Peyer's patch (tissue), 4 donors: Measurements from ENCODE around the gene LRRC56. TPM values are rescaled to one million over a fixed set of nuclear protein-coding genes. Genes with fewer than 3 reads are reported as not detected.

Experiments used
- DNase-seq, 3 donors: peaks; one replicate each; pipeline ENCODE4 v3.0.0-alpha.2; 2017 to 2019
- H3K27ac ChIP-seq, 4 donors: fragments of 200-600 bp; sonication (generic); one replicate each; pipeline ENCODE4 v1.5.1; 2016 to 2019
- H3K27me3 ChIP-seq, 2 donors: fragments of 200-600 bp; sonication (generic); one replicate each; pipeline ENCODE4 v1.5.1; 2019
- H3K36me3 ChIP-seq, 3 donors: fragments of 200-600 bp; sonication (generic); one replicate each; pipeline ENCODE4 v1.5.1; 2016 to 2019
- H3K4me1 ChIP-seq, 4 donors: fragments of 200-600 bp; sonication (generic); one replicate each; pipeline ENCODE4 v1.5.1; 2016 to 2019
- H3K4me3 ChIP-seq, 4 donors: fragments of 200-600 bp; sonication (generic); 1 replicate in 3 of 4; 2 replicates in 1 of 4; pipeline ENCODE4 v1.5.1; 2016 to 2019; ENCODE audit warnings: mild to moderate bottlenecking in 1 of 4
- H3K9me3 ChIP-seq, 4 donors: fragments of 200-600 bp; sonication (generic); one replicate each; pipeline ENCODE4 v1.5.1; 2016 to 2019; ENCODE audit warnings: mild to moderate bottlenecking in 1 of 4
- POLR2A ChIP-seq, 2 donors: fragments of 450-650 bp; IDR thresholded peaks; one replicate each; pipeline ENCODE4 v1.5.1; 2017; ENCODE audit warnings: antibody characterized with exemption in 2 of 2, mild to moderate bottlenecking in 2 of 2, moderate library complexity in 2 of 2
- total RNA-seq, 4 donors: library from RNA; depleted of rRNA; stranded (reverse); fragments of >200 nt; gene quantifications; one replicate each; pipeline ENCODE4 v1.1.0, GENCODE V29; 2016
- TF ChIP-seq, protein P1 (sequence below), 6 experiments: fragments of 450-650 bp in 4 of 6; fragments of 200-600 bp in 2 of 6; sonication (generic) in 1 of 6; IDR thresholded peaks; one replicate each; pipeline ENCODE4 v1.5.1; 2017 to 2019; ENCODE audit warnings: antibody characterized with exemption in 6 of 6, mild to moderate bottlenecking in 3 of 6, moderate library complexity in 1 of 6

LRRC56 gene
- total RNA-seq, 4 donors from 2014 or later = 0.67 to 4.1 (median 2.4) TPM

DNA sequence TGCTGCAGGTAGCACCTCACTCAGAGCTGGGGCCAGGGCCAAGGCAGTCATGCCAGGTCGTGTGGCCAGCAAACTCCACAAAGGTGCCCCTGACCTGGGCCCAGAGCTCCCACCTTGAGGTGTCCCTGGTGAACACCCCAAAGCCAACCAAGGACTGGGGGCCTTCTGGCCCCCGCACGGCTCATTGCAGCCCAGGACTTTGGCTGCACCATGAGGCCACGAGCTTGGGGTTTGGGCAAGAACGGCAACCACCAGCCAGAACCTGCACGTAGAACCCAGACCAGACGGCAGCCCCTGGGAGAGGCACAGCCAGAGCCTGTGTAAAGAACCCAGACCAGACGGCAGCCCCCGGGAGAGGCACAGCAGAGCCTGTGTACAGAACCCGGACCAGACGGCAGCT lies 7.8 kb downstream of the LRRC56 start:
- H3K36me3 ChIP-seq = no peaks in the 10 kb centered on the region
- no peaks in the 10 kb centered on the region for H3K27me3 ChIP-seq
- H3K4me1 ChIP-seq = peaks cover 0 to 10% (median 0%) of the 10 kb centered on the region in 4 donors
- no peak overlapping the region for H3K4me3 ChIP-seq
- H3K9me3 ChIP-seq = no peaks in the 10 kb centered on the region
- no peak for TF ChIP-seq POLR2A (IDR thresholded peaks at IDR 0.05)
- DNase-seq = no peak
- H3K27ac ChIP-seq = no peak overlapping the region

DNA sequence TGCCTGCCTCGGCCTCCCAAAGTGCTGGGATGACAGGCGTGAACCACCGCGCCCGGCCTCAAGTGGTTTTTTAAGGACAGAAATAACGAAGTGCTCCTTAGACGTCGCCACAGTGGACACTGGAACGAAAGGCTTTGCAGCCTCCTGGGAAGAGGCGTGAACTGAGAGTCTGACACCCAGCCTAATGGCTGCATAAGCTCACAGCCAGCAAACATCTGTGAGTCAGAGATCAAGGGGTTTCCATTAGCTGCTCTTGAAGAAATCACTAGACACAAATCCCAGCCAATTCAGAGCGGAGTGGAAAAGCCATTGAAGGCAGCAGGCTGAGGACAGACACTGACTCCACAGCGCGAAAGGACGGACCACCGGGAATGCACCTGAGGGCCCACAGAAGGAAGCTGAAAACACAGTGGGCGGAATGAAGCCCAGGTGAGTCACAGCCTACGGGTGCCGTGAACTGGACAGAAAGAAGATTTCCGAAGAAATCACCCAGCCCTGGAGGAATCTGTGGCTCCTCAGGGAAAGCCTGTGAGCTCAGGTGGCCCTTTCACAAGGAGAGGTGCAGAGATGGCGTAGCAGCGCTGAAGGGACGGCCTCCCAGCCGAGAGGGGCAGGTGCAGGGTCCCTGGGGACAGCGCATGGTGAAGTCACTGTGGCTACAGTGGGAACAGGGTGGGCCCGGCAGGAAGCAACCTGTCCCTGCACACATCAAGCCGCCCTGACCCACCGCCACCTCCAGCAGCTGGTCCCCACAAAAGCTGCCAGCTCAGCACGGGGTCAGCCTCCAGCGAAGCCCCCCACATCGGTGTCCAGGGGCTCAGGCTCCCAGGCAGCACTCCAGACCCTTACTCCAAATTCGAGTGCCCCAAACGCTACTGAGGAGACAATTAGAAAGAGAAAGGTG lies 11.6 kb downstream of the LRRC56 start:
- Histone ChIP-seq H3K9me3 (no peaks in the 10 kb centered on the region), H3K27ac (no peak overlapping the region), H3K4me1 (peaks cover 0 to 9% (median under 1%) of the 10 kb centered on the region in 4 donors), H3K36me3 (no peaks in the 10 kb centered on the region), H3K27me3 (no peaks in the 10 kb centered on the region), H3K4me3 (no peak overlapping the region)
- no peak for DNase-seq
- no peak for TF ChIP-seq POLR2A (IDR thresholded peaks at IDR 0.05)
- TF ChIP-seq, protein P1, sequence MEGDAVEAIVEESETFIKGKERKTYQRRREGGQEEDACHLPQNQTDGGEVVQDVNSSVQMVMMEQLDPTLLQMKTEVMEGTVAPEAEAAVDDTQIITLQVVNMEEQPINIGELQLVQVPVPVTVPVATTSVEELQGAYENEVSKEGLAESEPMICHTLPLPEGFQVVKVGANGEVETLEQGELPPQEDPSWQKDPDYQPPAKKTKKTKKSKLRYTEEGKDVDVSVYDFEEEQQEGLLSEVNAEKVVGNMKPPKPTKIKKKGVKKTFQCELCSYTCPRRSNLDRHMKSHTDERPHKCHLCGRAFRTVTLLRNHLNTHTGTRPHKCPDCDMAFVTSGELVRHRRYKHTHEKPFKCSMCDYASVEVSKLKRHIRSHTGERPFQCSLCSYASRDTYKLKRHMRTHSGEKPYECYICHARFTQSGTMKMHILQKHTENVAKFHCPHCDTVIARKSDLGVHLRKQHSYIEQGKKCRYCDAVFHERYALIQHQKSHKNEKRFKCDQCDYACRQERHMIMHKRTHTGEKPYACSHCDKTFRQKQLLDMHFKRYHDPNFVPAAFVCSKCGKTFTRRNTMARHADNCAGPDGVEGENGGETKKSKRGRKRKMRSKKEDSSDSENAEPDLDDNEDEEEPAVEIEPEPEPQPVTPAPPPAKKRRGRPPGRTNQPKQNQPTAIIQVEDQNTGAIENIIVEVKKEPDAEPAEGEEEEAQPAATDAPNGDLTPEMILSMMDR (IDR thresholded peaks at IDR 0.05) = no peak

DNA sequence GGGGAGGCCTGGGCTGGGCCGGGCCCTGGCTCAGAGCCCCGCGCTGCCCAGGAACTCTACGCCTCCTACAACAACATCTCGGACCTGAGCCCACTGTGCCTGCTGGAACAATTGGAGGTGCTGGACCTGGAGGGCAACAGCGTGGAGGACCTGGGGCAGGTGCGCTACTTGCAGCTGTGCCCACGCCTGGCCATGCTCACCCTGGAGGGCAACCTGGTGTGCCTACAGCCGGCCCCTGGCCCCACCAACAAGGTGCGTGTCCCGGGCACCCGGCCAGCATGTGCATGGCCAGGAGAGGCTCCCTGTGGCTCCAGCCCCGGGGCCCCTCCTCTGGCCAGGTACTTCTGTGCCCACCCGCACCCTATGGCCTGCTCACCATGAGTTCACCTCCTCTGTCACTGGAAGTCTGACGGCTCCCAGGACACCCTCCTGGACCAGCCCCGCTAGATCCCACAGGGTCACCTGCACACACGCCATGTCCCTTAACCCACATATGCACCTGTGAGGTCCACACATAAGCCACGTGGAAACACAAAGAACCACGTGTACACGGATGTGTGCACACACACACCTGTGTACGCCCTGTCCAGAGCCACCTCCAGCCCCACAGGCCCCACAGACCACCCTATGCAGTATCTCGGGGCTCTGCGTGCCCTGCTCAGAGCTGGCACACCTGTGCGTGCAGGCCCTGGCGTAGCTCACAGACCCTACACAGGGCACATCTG lies 12.9 kb downstream of the LRRC56 start:
- peaks cover 0 to under 1% of the 10 kb centered on the region in 2 donors for H3K27me3 ChIP-seq
- no peak overlapping the region for H3K4me3 ChIP-seq
- H3K27ac ChIP-seq = no peak overlapping the region
- H3K4me1 ChIP-seq = peaks cover 0 to 11% (median 9%) of the 10 kb centered on the region in 4 donors
- TF ChIP-seq, protein P1 (IDR thresholded peaks at IDR 0.05) = no peak
- TF ChIP-seq POLR2A (IDR thresholded peaks at IDR 0.05) = no peak
- DNase-seq = no peak
- no peaks in the 10 kb centered on the region for H3K36me3 ChIP-seq
- H3K9me3 ChIP-seq = no peaks in the 10 kb centered on the region

DNA sequence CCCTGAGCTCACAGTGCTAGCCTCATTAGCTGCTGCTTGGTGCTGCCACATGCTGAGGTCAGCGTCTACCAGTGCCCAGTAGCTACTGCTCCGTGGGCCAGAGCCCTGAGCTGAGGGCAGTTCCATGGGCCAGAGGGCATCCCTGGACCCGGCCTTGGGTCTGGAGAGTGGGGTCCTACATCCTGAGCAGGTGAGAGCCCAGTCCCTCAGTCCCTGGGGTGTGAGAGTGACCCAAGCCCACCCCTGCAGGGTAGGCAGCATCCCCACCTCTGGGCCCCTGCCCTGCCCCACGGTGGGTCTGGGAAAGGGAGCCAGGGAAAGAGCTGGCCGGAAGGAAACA lies 13.4 kb downstream of the LRRC56 start:
- H3K36me3 ChIP-seq = no peaks in the 10 kb centered on the region
- no peak overlapping the region for H3K27ac ChIP-seq
- no peak for TF ChIP-seq POLR2A (IDR thresholded peaks at IDR 0.05)
- TF ChIP-seq, protein P1 (IDR thresholded peaks at IDR 0.05) = no peak
- no peaks in the 10 kb centered on the region for H3K9me3 ChIP-seq
- DNase-seq = no peak
- H3K4me3 ChIP-seq = no peak overlapping the region
- peaks cover 0 to 6% of the 10 kb centered on the region in 2 donors for H3K27me3 ChIP-seq
- peaks cover 0 to 16% (median 14%) of the 10 kb centered on the region in 4 donors for H3K4me1 ChIP-seq

DNA sequence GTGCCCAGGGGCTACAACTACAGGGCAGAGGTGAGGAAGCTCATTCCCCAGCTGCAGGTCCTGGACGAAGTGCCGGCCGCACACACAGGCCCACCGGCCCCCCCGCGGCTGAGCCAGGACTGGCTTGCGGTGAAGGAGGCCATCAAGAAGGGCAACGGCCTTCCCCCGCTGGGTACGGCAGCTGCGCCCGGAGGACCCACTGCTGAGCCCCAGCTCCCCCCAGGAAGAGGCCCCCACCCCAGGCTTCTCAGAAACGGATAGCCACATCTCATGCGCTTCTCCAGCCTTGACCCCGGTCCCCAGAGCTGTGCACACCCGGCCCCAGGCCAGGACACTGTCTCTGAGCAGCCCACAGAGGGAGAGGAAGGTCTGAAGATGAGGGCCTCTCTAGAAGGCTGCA lies 13.8 kb downstream of the LRRC56 start:
- Histone ChIP-seq H3K9me3 (no peaks in the 10 kb centered on the region), H3K36me3 (no peaks in the 10 kb centered on the region), H3K4me1 (peaks cover 0 to 20% (median 17%) of the 10 kb centered on the region in 4 donors), H3K27me3 (peaks cover 0 to 9% of the 10 kb centered on the region in 2 donors), H3K4me3 (no peak overlapping the region), H3K27ac (no peak overlapping the region)
- no peak for DNase-seq
- TF ChIP-seq POLR2A (IDR thresholded peaks at IDR 0.05) = no peak
- TF ChIP-seq, protein P1 (IDR thresholded peaks at IDR 0.05) = no peak

DNA sequence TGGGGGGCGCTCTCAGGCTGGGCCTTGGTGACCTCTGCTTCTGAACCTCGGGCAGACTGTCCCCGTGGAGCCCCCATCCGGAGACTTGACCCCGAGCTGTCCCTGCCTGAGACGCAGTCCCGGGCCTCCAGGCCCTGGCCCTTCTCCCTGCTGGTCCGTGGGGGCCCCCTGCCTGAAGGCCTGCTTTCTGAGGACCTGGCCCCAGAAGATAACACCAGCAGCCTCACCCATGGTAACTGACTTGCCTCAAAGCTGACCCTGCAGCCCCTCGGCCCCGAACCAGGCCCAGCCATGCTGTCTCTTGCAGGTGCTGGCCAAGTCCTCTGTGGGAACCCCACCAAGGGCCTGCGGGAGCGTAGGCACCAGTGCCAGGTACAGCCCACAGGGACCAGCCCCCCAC lies 14.3 kb downstream of the LRRC56 start:
- H3K27ac ChIP-seq = no peak overlapping the region
- peaks cover 0 to 20% (median 18%) of the 10 kb centered on the region in 4 donors for H3K4me1 ChIP-seq
- TF ChIP-seq POLR2A (IDR thresholded peaks at IDR 0.05) = no peak
- TF ChIP-seq, protein P1 (IDR thresholded peaks at IDR 0.05) = no peak
- no peak for DNase-seq
- H3K9me3 ChIP-seq = no peaks in the 10 kb centered on the region
- H3K27me3 ChIP-seq = peaks cover 0 to 9% of the 10 kb centered on the region in 2 donors
- no peak overlapping the region for H3K4me3 ChIP-seq
- H3K36me3 ChIP-seq = no peaks in the 10 kb centered on the region
